GM23338 (cell line): ENCODE data around the gene RTP5. TPM values are rescaled to one million over a fixed set of nuclear protein-coding genes. Genes with fewer than 3 reads are reported as not detected.

Experiments used
- ATAC-seq: fragments of 200-7000 bp; cut with Tn5 transposase; 3 replicates; pipeline ENCODE4 v1.9.1; 2020
- DNase-seq: peaks from one replicate; pipeline ENCODE4 v3.0.0-alpha.2; 2015; ENCODE audit warnings: low spot score
- H2AFZ ChIP-seq: fragments of 200-600 bp; sonication (generic); 2 replicates; pipeline ENCODE4 v1.8.0; 2016; ENCODE audit warnings: antibody characterized with exemption, mild to moderate bottlenecking, moderate library complexity
- H3F3A ChIP-seq: fragments of 200-600 bp; sonication (generic); replicated peaks from 2 replicates; pipeline ENCODE4 v1.8.0; 2017; ENCODE audit warnings: antibody characterized with exemption, mixed run types, low read depth
- H3K27ac ChIP-seq: fragments of 200-600 bp; sonication (generic); 2 replicates; pipeline ENCODE4 v1.6.1; 2016; ENCODE audit warnings: low read depth
- H3K27me3 ChIP-seq: fragments of 200-600 bp; sonication (generic); 2 replicates; pipeline ENCODE4 v1.8.0; 2016; ENCODE audit warnings: mild to moderate bottlenecking, mixed run types, moderate library complexity; ENCODE audit not compliant: insufficient read depth
- H3K36me3 ChIP-seq: fragments of 200-600 bp; sonication (generic); 2 replicates; pipeline ENCODE4 v1.8.0; 2016; ENCODE audit warnings: mild to moderate bottlenecking; ENCODE audit not compliant: insufficient read depth
- H3K4me1 ChIP-seq: fragments of 200-600 bp; sonication (generic); 2 replicates; pipeline ENCODE4 v1.8.0; 2016; ENCODE audit warnings: mild to moderate bottlenecking, moderate library complexity; ENCODE audit not compliant: insufficient read depth
- H3K4me2 ChIP-seq: fragments of 200-600 bp; sonication (generic); 2 replicates; pipeline ENCODE4 v1.7.1; 2017; ENCODE audit warnings: mixed run types
- H3K4me3 ChIP-seq: fragments of 200-600 bp; sonication (generic); 2 replicates; pipeline ENCODE4 v1.6.1; 2016; ENCODE audit warnings: mixed run types
- H3K79me2 ChIP-seq: fragments of 200-600 bp; sonication (generic); replicated peaks from 2 replicates; pipeline ENCODE4 v1.8.0; 2017; ENCODE audit warnings: mild to moderate bottlenecking; ENCODE audit not compliant: insufficient read depth
- H3K9me2 ChIP-seq: fragments of 200-600 bp; sonication (generic); 2 replicates; pipeline ENCODE4 v1.8.0; 2017; ENCODE audit not compliant: insufficient read depth
- H4K20me1 ChIP-seq: fragments of 200-600 bp; sonication (generic); replicated peaks from 2 replicates; pipeline ENCODE4 v1.8.0; 2017; ENCODE audit warnings: mild to moderate bottlenecking; ENCODE audit not compliant: insufficient read depth
- H3K27ac Mint-ChIP-seq: 2 replicates; pipeline ENCODE4 v1.8.0; 2020; ENCODE audit warnings: inconsistent platforms, mild to moderate bottlenecking, moderate library complexity, mixed read lengths
- H3K27me3 Mint-ChIP-seq: 3 replicates; pipeline ENCODE4 v1.8.0; 2022; ENCODE audit warnings: low read depth, mild to moderate bottlenecking, moderate library complexity, mixed read lengths, inconsistent platforms; ENCODE audit not compliant: insufficient read depth, poor library complexity
- H3K36me3 Mint-ChIP-seq: 3 replicates; pipeline ENCODE4 v1.8.0; 2021; ENCODE audit warnings: low read depth, mild to moderate bottlenecking, inconsistent platforms, moderate library complexity, mixed read lengths
- H3K4me1 Mint-ChIP-seq: 3 replicates; pipeline ENCODE4 v1.8.0; 2020; ENCODE audit warnings: mild to moderate bottlenecking, inconsistent platforms, mixed read lengths
- H3K4me3 Mint-ChIP-seq: 3 replicates; pipeline ENCODE4 v1.8.0; 2021; ENCODE audit warnings: moderate library complexity, mild to moderate bottlenecking, inconsistent platforms, mixed read lengths
- H3K9me3 Mint-ChIP-seq: 3 replicates; pipeline ENCODE4 v1.8.0; 2020; ENCODE audit warnings: moderate library complexity, mild to moderate bottlenecking, inconsistent platforms, mixed read lengths
- CTCF ChIP-seq, 2 experiments: fragments of 200-600 bp in 1 of 2; sonication (generic) in 1 of 2; conservative IDR thresholded peaks; 2 replicates each; pipeline versions ENCODE4 v1.5.1 to v1.6.1; 2016 to 2017; ENCODE audit warnings: antibody characterized with exemption in 2 of 2, low read depth in 2 of 2, mild to moderate bottlenecking in 2 of 2, moderate library complexity in 1 of 2
- EZH2 ChIP-seq: fragments of 200-600 bp; sonication (generic); IDR thresholded peaks from one replicate; pipeline ENCODE4 v1.8.0; 2017; ENCODE audit warnings: antibody characterized with exemption, mild to moderate bottlenecking, low read depth; ENCODE audit not compliant: unreplicated experiment
- JUNB ChIP-seq: IDR thresholded peaks from one replicate; pipeline ENCODE4 v1.6.1; 2016; ENCODE audit warnings: antibody characterized with exemption; ENCODE audit not compliant: unreplicated experiment
- STAT1 ChIP-seq: IDR thresholded peaks from one replicate; pipeline ENCODE4 v1.6.1; 2016; ENCODE audit warnings: antibody characterized with exemption; ENCODE audit not compliant: unreplicated experiment
- ZNF114 ChIP-seq: fragments of 250-450 bp; sonication (Bioruptor Pico); IDR thresholded peaks from 2 replicates; pipeline ENCODE4 v1.5.0; 2020; ENCODE audit warnings: mild to moderate bottlenecking, moderate library complexity
- ZNF462 ChIP-seq: fragments of 250-450 bp; sonication (Bioruptor Pico); IDR thresholded peaks from 2 replicates; pipeline ENCODE4 v1.5.0; 2020; ENCODE audit warnings: mild to moderate bottlenecking, moderate library complexity
- polyA plus RNA-seq: library from polyadenylated mRNA; unstranded; fragments of >200 nt; fragmentation: Nextera tagmentation; extraction: Ambion mirVana; gene quantifications from 2 replicates; pipeline ENCODE4 v1.2.1, GENCODE V29; 2016
- total RNA-seq: library from RNA; depleted of rRNA; stranded (reverse); fragments of >200 nt; shearing (Covaris generic); gene quantifications from 2 replicates; pipeline ENCODE4 v1.2.3, GENCODE V29; 2014
- TF ChIP-seq, protein P1 (sequence below): IDR thresholded peaks from 2 replicates; pipeline ENCODE4 v1.6.1; 2016; ENCODE audit warnings: antibody characterized with exemption

The RTP5 gene
- total and polyA plus RNA-seq, 2 experiments from 2014 or later, result not detected

DNA sequence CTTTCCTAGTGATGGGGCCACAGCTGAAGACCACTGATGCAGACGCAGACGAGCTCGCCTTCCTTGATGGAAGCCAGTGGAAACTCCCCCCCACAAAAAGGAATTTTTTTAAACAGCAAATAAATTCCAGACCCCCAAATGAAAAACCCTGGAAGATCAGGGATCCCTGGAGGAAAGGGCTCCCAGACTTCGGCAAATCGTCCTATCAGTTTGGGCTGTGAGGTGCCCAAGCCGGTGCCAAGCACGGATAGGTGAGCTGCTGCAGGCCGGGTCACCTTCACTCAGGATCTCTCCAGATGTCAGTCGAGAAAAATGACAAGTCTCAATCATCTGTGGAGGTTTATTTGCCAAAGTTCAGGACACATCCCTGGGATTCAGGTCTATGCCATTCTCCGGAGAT, 42.0 kb downstream of the RTP5 start:
- H3K27ac ChIP-seq, result 0 out of 2 replicates have a peak overlapping the region, but pooled peaks have one; percentile 10
- no peaks in the 10 kb centered on the region for H3K79me2 ChIP-seq
- H3K4me3 ChIP-seq, result no peak overlapping the region
- H3K4me3 Mint-ChIP-seq, result no peak overlapping the region
- H3K36me3 ChIP-seq, result no peaks in the 10 kb centered on the region
- no peaks in the 10 kb centered on the region for H3K9me2 ChIP-seq
- no peak overlapping the region for H2AFZ ChIP-seq
- peak overlapping the region; percentile 63; the same call in 1 of the 2 replicates for H3K4me2 ChIP-seq
- H3K27me3 ChIP-seq, result no peaks in the 10 kb centered on the region
- H4K20me1 ChIP-seq, result no peaks in the 10 kb centered on the region; the same call in 1 of the 2 replicates
- H3K4me1 ChIP-seq, result peaks cover 18% of the 10 kb centered on the region
- ATAC-seq (no peak), DNase-seq (no peak)
- TF ChIP-seq EZH2 (no peak), ZNF462 (CRISPR knock-in tag) (no peak), CTCF (conservative IDR thresholded peaks at IDR 0.05; ENCODE audit: low read depth in 2 of 2) (no peak), JUNB (no peak), STAT1 (no peak), ZNF114 (CRISPR knock-in tag) (no peak)
- TF ChIP-seq, protein P1, sequence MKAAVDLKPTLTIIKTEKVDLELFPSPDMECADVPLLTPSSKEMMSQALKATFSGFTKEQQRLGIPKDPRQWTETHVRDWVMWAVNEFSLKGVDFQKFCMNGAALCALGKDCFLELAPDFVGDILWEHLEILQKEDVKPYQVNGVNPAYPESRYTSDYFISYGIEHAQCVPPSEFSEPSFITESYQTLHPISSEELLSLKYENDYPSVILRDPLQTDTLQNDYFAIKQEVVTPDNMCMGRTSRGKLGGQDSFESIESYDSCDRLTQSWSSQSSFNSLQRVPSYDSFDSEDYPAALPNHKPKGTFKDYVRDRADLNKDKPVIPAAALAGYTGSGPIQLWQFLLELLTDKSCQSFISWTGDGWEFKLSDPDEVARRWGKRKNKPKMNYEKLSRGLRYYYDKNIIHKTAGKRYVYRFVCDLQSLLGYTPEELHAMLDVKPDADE, result no peak
- H3K36me3 Mint-ChIP-seq, result no peaks in the 10 kb centered on the region; the same call in 2 of the 3 replicates
- 0 out of 2 replicates have a peak, but pooled peaks cover 2% of the 10 kb centered on the region for H3F3A ChIP-seq
- no peak overlapping the region for H3K27ac Mint-ChIP-seq
- peaks cover 20% of the 10 kb centered on the region for H3K4me1 Mint-ChIP-seq
- H3K27me3 Mint-ChIP-seq, result peaks cover 6% of the 10 kb centered on the region
- no peaks in the 10 kb centered on the region; the same call in 2 of the 3 replicates for H3K9me3 Mint-ChIP-seq
